GM19023 (cell line): ENCODE data around the gene MUC4.
"Not testable (repeated sequence)": the region's sequence is repeated elsewhere in the genome, so short reads cannot be mapped to it uniquely, and the experiment has no call there.

Source experiments
- ATAC-seq: cut with Tn5 transposase; IDR thresholded peaks from one replicate; pipeline ENCODE4 v1.9.1; 2021; ENCODE audit warnings: mild to moderate bottlenecking, moderate library complexity; ENCODE audit not compliant: unreplicated experiment

Gene MUC4

GRCh38 chr3:195835791-195836190 lies 24.1 kb upstream of the MUC4 start:
- no peak for ATAC-seq

GRCh38 chr3:195834675-195835583 lies 23.2 kb upstream of the MUC4 start:
- ATAC-seq, result no peak

GRCh38 chr3:195829897-195830254 lies 18.1 kb upstream of the MUC4 start:
- ATAC-seq, result no peak

- no peak for ATAC-seq
Observed at GRCh38 chr3:195828762-195829161, 17.0 kb upstream of the MUC4 start.

- ATAC-seq, result no peak
Observed at GRCh38 chr3:195825857-195826804, 14.4 kb upstream of the MUC4 start.

- ATAC-seq, result no peak
Observed at GRCh38 chr3:195825191-195825588, 13.5 kb upstream of the MUC4 start.

- not testable (repeated sequence) for ATAC-seq
Observed at GRCh38 chr3:195824425-195825190, 12.9 kb upstream of the MUC4 start.

GRCh38 chr3:195823999-195824398 lies 12.3 kb upstream of the MUC4 start:
- ATAC-seq, result no peak

- no peak for ATAC-seq
Observed at GRCh38 chr3:195823280-195823679, 11.6 kb upstream of the MUC4 start.

GRCh38 chr3:195822131-195822696 lies 10.5 kb upstream of the MUC4 start:
- no peak for ATAC-seq

- ATAC-seq, result no peak
Observed at GRCh38 chr3:195821403-195822130, 9.8 kb upstream of the MUC4 start.

- no peak for ATAC-seq
Observed at GRCh38 chr3:195820901-195821300, 9.2 kb upstream of the MUC4 start.

GRCh38 chr3:195820186-195820585 lies 8.5 kb upstream of the MUC4 start:
- ATAC-seq, result no peak

GRCh38 chr3:195818301-195818700 lies 6.6 kb upstream of the MUC4 start:
- no peak for ATAC-seq

GRCh38 chr3:195817578-195818135 lies 5.9 kb upstream of the MUC4 start:
- ATAC-seq, result no peak

GRCh38 chr3:195816276-195816913 lies 4.7 kb upstream of the MUC4 start:
- ATAC-seq, result not testable (repeated sequence)

GRCh38 chr3:195815169-195815771 lies 3.5 kb upstream of the MUC4 start:
- no peak for ATAC-seq

GRCh38 chr3:195813916-195814640 lies 2.3 kb upstream of the MUC4 start:
- no peak for ATAC-seq
